HG03280 (cell line): ENCODE data around the gene MORN1.
A peak's percentile ranks its signal among the peaks of the same experiment; 100 is the strongest.

Source experiments
- ATAC-seq: cut with Tn5 transposase; IDR thresholded peaks from one replicate; pipeline ENCODE4 v1.9.1; 2021; ENCODE audit warnings: mild to moderate bottlenecking, moderate library complexity; ENCODE audit not compliant: unreplicated experiment

The MORN1 gene

DNA sequence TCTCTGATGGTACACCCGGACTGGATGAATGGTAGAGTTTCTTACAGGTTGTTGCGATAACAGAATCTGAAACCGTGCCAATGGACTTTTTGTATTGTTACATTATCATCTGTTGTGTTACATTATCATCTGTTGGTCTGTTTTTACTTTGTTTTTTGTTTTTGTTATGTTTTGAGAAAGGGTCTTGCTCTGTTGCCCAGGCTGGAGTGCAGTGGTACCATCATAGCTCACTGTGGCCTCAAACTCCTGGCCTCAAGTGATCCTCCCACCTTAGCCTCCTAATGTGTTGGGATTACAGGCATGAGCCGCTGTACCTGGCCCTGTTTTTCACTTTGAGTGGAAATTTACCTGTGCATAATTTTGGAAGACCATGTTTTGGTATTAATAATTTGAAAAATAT lies 31.2 kb upstream of the MORN1 start:
- no peak for ATAC-seq

DNA sequence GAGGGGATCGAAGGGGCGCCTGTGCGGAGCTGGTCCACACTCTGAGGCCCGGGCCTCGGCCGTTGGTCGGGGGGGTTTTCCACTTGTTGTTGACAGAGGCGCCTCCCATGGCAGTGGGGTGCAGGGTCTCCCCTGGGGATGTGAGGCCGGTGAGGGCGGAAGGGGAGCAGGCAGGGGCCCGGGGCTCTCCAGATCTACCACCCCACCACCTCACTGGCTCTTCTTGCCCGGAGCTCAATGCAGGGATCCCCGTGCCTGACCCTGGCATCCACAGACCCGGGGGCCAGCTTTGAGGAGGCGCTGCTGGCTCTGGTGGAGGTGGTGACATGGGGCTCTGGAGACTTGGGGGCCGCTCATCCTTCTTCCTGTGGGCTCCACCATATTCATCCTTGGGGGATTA lies 28.1 kb upstream of the MORN1 start:
- no peak for ATAC-seq

DNA sequence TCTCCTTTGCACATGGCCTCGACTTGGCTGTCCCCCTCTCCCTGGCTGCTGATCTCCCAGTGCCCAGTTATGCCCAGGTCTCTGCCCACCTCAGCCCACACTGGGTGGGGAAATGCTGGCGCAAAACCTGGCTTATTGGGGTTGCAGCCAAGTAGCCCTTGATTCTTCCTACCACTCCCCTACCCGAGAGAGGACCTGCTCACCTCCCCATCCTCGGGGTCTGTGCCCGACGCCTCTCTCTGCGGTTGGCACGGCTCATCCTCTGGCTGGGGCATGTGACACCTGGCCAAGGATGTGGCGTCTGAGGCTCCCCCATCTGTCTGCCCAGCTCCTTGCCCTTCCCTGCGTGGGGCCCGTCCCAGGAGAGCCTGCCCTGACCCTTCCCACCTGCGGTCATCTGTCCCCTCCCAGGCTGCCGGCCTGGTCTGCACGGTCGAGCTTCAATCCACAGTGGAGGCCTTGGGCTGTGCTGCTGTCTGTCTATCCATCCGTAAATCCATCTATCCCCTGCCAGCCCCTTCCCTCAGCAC lies 27.5 kb upstream of the MORN1 start:
- no peak for ATAC-seq

DNA sequence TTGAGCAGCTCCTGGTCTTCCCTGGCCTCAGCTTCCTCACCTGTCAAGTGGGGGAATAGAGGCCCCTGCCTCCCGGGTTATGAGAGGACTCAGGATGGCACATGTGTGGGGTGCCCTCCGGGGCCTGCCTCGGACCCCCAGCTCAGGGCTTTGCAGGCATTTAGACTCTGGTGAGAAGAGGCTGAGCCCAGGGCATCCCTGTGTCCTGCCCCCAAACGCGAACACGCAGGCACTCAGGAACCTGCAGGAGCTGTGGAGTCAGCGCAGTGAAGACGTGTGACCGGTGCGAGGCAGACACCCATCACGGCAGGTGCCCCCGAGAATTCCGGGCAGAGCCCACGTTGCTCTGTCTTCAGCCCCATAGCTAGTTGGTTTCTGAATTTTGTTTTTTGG lies 26.5 kb upstream of the MORN1 start:
- ATAC-seq, result no peak

DNA sequence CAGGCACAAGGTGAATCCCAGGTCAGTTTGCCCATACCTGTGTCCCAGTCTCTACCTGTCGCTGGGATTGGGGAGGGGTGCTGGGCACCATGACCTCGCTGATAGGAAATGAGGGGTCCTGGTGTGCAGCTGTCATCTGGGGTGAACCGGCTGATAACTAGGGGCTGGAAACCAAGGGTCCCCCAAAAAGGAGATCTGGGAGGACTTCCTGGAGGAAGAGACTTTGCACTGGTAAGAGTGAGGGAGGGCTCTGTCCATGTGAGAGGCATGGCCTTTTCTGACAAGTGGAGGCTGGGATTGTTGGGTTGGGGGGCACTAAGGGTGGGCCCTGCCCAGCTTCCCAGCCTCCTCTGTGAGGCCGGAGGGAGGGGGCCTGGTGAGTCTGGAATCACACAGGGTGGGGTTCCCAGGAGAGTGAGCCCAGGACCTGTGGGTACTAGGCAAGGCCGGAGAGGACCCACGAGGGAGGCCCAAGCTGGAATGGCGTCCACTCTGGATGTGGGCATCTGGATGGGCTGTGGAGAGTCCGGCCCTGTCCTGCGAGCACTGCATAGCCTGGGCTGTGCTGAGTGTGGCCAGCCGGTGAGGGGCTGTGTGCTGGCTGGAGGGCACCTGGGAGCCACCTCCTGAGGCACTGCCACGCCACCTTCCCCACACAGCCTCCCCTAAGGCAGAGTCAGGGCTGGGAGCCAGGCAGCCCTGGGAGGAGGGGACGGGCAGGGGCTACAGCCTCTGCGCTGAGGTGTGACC lies 25.9 kb upstream of the MORN1 start:
- ATAC-seq, result no peak

DNA sequence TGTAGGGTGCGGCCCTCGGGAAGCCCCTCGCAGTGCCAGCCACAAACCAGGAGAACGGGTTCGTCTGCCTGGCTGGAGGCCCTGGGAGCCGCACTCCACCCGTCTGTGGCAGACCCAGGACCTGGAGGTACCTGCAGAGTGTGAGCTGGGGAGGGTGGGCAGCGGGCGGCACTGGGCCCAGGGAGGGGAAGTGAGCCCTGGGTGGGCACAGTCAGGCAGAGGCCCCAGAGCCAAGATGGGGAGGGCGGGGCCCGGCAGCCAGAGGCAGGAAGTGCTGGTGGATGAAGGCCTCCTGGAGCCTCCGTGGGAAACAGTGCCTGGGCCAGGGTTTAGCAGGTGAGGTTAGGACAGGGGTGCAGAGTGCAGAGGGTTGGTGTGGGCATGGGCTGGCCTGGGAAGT lies 25.0 kb upstream of the MORN1 start:
- no peak for ATAC-seq

DNA sequence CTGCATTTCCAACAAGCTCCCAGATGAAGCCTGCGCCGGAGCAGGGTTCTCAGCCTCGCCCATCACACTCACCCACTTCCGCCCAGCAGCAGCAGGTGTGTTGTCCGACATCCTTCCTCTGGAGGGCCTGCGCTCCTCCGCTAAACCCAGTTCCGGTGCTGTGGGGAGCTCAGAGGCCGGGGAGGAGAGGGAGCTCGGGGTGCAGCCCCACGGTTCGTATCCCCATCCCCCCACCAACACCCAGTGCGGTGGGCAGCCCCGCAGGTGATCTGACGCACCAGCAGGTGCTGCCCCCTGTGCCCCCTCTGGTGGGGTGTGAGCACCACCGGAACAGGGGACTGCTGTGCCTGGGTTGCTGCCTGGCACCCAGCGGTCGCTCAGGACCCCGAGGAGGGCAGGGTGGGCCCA lies 24.5 kb upstream of the MORN1 start:
- no peak for ATAC-seq

DNA sequence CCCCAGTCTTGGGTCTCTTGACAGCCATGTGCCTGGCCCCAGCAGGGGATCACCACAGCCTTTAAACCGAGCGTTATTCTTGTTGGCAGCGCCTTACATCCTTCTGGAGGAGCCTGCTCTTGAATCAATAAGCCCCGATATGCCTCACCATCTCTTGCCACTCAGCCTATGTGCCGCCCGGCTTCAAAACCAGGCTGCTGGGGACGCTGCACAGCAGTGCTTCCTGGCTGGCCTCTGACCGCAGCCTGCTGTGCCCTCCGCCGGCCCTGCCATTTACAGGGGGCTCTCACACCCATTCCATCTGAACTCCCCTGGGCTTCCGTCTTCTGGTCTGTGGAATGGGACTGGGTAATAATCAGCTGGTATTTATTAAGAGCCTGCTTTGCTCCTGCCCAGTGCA lies 24.0 kb upstream of the MORN1 start:
- ATAC-seq, result no peak

DNA sequence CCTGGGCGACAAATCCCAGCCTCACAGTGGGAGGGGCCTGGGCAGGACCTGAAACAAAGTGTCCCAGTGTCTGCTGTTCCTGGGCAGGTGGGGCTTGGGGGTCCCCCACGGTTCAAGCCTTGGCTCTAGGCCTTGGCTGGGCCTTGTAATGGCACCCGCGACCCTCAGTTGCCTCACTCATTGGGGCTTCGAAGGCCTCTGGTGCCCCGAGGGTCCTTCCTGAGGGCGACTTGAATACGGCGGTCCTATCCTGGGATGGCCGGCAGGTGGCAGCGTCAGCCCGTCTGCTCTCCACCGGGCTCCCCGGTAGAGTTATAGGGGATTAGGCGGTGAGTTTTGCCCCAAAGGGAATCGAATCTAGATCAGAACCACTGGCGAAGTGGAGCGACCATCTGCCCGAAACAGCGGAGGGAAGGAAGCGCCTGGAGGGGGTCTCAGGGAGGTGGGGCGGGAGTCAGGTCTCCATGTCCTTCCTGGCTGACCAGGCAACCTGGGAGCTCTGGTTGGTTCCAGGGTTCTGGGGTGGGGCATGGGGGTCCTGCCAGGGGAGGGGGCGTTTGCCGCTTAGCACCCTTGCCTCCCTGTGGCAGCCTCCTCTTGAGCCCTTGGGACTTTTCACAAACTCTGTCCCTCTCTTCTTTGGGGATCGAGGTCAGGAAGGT lies 23.1 kb upstream of the MORN1 start:
- ATAC-seq, result no peak

DNA sequence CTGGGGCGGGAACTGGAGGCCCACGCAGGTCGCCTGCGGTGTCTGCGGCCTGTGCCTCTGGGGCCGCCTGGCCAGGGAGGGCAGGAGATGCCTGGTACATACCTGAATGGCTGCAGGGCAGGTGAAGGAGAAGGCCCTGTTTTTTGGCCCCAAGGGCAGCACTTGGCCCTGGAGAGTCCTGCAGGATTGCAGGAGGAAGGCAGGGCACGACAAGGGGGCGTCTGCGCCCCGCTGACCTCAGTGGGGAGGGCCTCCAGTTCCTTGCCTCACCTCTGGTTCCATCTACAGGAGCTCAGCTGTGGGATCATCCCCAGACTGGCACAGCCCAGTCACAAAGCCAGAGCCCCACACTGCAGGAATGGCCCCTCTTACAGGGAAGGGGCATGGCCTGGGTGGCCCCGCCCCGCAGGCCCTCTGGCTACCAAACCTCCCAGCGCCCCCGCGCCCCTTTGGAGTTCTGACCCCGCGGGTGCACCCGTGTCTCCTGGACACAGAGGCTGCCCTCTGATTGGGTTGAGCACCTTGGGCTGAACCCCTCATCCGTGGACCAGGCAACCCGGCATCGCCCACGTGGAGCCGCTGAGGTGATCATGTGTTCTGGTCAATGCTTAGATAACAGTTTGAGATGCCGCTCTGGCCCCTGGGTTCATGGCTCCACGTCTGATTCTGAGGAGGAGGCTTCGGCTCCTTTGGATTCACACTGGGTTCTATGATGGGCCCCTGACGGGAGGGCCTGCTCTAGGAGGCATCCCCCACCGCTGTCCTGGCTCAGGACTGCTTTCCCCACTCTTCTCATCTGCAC lies 22.3 kb upstream of the MORN1 start:
- no peak for ATAC-seq

DNA sequence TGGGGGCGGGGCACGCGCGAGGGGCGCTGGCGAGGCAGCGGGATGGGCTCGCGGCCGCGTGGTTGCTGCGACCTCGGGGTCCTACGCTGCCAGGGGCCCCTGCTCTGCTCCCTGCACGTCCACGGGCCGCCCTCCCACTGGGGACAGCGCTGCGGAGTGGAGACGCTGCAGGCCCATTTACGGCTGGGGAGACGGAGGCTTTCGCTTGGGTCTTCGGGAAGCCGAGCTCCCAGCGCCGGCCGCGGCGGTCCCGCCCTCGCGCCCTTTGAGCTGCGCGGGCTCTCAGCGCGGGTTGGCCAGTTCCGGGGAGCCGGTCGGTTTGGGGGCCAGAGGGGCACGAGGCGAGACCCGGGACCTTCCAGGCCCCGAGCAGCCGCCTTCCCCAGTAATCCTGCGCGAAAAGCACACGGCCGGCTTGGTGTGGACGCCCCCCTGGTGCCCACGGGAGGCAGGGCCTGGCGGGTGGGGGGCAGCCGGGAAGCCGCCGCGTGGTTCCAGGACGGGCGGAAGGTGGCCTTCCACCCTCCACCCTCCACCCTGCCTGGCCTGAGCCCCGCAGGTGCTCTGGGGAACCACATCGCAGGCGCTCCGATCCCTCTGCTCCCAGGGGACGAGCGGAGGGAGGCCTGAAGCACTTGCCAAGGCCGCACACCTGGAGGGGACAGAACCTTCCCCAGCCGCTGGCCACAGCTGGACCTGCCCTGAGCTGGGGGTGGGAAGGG lies 21.6 kb upstream of the MORN1 start:
- peak; percentile 17 for ATAC-seq

DNA sequence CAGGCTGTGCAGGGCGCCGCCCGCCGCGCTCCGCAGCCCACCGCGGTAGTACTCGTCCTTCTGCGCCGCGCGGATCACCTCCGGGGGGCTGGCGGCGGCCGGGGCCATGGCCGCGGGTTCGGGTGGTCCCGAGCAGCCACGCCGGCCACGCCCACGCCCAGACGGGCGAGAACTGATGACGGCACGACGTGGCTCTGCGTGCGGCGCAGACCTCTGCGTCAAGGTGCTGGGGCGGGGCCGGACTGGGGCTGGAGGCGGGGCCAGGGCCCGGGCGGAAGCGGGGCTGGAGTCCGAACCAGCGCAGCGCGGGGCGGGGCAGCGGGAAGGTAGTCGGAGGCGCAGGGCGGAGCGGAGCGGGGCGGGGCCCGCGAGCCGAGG lies 21.0 kb upstream of the MORN1 start, which contains the start of gene PEX10:
PEX10 (minus strand) TSS at position 170 of the 378 bp plus-strand sequence; CDS start at position 108, 62 bp downstream.
- ATAC-seq, result peak; percentile 88

DNA sequence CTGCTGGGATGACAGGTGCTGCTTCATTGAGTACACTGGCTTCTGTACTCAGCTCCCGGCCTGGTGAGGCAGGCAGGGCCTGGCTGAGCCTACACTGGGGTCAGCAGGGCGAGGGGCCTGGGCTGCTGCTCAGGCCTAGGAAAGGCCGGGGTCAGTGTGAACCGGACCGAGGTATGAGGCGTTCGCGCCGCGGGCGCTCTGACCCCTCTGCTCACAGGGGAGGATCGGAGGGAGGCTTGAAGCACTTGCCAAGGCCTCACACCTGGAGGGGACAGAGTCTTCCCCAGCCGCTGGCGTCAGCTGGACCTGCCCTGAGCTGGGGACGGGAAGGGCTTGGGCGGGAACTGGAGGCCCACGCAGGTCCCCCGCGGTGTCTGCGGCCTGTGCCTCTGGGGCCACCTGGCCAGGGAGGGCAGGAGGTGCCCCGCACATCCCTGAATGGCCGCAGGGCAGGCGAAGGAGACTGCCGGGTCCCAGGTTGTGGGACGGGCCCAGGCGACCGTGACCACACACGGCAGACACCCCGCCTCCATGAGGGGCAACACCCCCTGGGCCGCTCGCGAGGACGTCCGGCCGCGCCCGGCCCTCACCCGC lies 20.5 kb upstream of the MORN1 start:
- peak; percentile 24 for ATAC-seq

DNA sequence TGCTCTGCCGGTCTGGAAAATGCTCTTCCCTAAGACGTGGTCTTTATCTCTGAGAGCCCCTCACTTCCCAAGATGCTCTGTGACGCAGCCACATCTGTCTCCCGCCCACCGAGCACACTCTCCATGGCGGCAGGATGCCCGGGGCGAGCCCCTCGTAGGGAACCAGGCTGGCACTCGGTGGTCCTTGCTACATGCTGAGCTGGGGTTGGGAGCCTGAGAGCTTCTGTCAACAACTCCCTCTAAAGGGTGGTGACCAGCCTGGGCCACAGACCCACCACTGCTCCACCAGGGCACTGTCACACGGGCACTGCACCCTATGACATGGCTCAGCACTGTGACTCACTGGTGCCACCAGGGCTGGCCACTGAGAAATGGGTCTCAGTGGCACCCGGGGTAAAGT lies 18.4 kb upstream of the MORN1 start:
- no peak for ATAC-seq

DNA sequence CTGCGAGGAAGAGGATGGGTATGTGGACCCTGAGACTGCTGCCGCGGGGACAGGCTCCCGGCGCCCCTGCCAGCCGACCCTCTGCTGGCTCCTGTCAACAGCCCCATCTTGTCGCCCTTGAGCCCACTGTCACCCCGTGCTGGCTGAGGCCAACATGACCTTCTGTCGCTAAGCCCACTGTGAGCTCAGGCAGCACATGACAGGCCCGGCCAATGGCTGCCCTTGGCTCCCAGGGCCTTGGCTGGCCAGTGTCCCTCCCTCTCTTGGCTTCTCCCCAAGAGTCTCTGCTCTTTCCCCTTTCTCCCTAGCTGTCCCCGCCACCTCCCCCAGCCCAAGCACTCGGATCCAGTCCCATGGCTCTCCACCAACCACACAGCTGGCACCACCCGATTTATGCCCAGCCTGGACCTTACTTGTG lies 17.5 kb upstream of the MORN1 start:
- ATAC-seq, result no peak

DNA sequence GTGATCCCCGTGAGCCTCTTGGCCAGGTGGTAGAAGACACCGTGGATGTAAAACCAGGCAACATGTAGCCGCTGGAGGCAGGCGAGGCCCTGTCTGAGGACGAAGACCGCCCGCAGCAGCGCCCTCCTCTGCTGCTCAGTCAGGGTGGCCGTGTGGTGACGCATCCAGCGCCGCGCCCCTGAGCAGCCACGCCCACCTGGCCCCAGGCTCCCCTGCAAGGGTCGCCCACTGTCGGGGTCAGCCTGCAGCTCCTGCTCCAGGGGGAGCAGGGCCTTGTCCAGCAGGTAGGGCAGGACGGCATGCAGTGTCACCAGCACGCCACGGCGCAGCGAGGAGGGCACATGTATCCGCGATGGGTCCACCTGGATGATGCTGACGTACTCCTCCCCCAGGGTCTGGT lies 17.1 kb upstream of the MORN1 start:
- no peak for ATAC-seq

DNA sequence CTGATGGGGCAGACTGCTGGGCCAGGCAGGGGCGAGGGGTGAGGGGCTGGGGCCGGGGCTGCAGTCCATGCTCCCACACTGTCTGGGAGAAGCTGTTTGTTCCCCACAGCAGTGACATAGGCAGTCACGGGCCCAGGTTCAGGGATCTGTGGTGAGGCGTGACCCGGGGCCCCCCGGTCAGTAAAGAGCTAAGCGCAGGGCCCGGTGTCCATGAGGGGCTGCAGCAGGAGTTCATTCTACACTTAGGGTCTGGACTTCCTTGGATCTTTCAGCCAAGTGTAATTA lies 16.6 kb upstream of the MORN1 start:
- no peak for ATAC-seq

DNA sequence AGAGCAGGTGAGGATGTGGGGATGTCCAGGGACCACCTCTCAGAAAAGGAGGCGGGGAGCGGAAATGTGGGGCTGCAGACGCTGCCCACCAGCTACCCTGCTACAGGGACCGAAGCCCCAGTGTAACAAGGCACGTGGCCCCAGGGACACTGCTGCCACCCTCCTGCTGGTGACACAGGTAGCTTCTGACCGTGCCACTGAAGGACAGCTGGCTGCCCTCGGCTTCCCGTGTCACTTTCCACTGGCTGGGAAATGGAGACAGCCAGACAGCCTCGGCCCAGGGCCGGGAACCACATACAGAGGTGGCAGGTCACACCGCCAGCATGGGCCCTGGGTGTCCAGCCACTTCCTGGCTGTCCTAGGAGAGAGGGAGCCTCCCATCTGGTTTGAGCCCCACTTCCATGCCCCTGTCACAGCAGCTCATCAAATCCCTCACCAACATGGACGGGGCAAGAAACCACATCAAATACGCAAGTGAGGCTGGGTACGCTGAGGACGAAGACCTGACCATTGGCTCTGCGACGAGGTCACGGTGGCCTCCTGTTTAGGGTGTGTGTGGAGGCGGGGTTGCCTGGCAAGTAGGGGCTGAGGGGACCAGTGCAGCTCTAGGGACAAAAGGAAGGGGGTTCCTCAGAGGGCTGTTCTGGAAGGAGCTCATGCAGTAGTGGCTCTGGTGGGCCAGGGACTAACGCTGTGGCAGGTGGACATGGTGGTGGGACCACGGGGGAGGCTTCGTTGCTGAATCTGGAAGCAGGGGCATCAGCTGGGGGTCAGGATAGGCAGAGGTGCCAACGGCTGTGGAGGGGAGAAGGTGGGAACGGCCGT lies 16.0 kb upstream of the MORN1 start:
- ATAC-seq, result no peak

DNA sequence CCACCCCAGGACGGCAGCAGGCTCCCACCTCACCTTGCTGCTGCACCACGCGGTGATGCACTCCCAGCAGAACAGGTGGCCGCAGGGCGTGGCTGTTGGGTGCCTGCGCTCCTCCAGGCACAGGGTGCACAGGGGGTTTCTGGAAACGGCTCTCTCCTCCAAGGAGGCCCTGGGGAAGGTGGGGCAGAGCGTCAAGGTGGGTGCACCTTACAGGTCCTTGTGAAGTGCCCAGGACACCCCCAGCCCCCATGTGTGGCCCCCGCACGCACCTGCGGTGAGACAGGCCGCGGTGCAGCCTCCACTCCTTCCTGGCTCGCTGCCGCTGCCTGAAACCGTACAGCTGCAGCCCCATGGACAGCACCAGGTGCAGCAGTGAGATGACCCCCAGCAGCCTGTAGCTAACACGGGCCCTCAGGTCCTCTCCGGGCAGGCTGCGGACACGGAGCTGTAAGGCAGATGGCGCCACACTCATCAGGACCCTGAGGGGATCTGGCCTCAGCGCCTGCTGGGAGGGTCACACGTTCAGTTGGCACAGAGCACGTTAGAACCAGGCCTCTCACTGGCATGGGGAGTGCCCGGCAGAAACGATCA lies 15.2 kb upstream of the MORN1 start:
- no peak for ATAC-seq
